Measurements from ENCODE around the gene TUT4.

Gene TUT4

GRCh38 chr1:52569449-52570210 lies 16.7 kb upstream of the TUT4 start:
- DNase-seq = no peak

GRCh38 chr1:52567943-52568342 lies 15.1 kb upstream of the TUT4 start:
- DNase-seq = no peak

- DNase-seq = no peak
Observed at GRCh38 chr1:52562766-52563165, 9.9 kb upstream of the TUT4 start.

- no peak for DNase-seq
Observed at GRCh38 chr1:52559875-52560274, 7.0 kb upstream of the TUT4 start.

DNA sequence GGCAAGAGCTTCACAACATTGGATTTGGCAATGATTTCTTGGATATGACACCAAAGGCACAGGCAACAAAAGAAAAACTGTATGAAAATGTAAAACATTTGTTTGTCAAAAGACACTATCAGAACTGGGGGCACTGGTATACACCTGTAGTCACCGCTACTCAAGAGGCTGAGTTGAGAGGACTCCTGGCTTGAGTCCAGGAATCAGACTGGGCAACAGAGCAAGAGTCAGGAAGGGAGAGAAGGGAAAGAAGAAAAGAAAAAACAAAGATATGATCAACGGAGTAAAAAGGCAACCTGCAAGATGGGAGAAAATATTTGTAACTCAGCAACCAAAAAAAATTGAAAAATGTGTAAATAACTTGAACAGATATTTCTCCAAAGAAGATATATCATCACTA lies 6.0 kb upstream of the TUT4 start:
- DNase-seq = no peak

GRCh38 chr1:52556641-52557360 lies 3.9 kb upstream of the TUT4 start:
- DNase-seq = no peak

GRCh38 chr1:52554756-52555155 lies 1.9 kb upstream of the TUT4 start:
- no peak for DNase-seq

DNA sequence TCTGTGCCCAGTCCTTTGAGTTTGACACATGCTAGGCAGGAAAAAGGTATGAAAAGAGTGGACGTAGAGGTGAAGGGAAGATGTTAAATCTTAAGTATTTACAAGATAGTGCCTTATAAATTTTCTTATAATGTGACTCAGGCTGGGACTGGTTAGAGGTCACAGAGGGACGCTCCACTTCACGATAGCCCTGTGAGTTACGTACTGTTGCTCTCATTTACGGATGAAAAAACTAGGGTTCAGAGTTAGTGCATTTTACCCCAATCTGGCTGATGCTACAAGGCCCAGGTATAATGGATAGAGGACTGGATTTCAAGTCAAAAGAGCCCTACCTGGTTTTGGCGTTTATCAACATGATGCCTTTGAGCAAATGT lies 1.4 kb upstream of the TUT4 start:
- DNase-seq = no peak

DNA sequence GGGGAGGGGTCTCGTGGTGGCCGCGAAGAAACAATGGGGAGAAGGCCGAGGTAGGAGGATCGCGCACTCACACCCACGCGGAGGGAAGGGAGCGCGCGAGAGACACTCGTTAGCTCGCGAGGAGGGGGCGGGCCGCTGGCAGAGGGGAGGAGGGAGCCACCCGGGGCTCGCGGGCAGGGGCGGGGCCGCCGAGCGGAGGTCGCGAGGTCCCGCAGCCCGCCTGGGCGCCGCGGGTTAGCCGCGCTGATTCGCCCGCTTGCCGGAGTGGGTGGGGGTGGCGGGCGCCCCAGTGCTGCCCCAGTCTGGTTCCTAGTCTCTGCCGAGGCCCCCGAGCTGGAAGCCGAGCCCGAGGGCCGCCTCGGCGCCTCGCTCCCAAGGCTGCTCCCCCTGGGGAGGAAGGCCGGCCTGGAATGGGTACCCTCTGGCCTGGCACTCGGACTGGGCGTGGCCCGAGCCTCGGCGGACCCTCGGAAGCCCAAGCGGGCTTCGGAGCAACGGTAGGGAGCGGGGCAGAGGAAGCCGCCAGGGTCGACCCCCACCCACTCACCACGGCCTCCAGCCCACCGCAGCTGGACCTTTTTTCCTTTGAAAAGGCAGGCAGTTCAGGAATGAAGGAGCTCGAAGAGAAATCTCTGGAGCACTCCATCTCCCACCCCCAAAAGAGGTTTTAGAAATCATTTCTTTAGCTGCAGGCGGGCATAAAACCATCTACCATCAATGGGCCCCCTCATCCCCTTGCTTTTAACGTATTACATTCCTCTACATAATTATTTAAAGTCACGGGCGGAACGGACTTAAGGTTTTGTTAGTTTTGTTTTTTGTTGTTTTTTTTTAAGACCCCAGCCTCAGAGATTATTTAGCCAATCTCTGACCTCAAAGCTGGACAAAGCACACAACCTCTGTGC lies 722 bp upstream of the TUT4 start:
- DNase-seq = peak; percentile 89 to 92

DNA sequence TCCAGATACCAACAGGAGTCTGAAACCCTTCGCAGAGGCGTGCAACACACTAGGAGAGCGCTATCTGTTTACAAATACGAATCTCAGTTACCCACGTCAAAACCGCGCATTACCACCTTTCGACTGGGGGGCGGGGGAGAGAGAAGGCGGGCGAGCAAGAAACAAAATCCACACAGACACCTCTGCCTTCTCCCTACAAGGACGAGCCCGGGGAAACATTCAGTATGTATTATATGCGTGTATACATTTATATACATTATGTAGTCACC lies 722 bp downstream of the TUT4 start:
- peak; percentile 75 to 80 for DNase-seq

GRCh38 chr1:52551507-52552235 lies 1.2 kb downstream of the TUT4 start:
- DNase-seq = peak; percentile 31 to 60

- no peak for DNase-seq
Observed at GRCh38 chr1:52550447-52550846, 2.4 kb downstream of the TUT4 start.

DNA sequence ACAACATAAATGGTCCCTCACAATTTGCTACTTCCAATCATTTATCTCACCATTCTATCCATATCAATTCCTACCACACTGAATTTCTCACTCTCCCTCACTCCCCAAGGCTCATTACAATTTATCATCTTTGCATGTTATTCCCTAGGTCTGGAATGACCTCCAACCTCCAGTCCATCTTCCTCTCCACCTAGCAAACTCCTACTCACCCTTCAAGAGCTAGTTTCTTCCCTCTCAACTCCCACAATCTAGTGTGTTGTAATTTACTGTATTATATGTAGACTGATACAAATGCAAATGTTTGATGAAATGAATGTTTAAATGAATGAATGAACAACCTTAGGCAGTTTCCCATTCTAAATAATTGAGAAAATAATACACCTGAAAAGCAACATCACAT lies 3.6 kb downstream of the TUT4 start:
- DNase-seq = no peak

DNA sequence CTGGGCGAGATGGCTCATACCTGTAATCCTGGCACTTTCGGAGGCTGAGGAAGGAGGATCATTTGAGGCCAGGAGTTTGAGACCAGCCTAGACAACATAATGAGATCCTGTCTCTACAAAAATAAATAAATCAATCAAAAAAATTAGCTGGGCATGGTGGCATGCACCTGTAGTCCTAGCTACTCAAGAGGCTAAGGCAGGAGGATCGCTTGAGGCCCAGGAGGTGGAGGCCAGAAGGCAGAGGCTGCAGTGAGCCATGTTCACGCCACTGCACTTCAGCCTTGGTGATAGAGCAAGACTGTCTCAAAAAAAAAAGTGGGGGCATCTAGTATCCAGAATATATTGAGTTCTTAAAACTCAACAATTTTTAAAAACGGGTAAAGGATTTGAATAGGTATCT lies 6.0 kb downstream of the TUT4 start:
- DNase-seq = no peak

- no peak for DNase-seq
Observed at GRCh38 chr1:52544665-52545525, 8.0 kb downstream of the TUT4 start.

DNA sequence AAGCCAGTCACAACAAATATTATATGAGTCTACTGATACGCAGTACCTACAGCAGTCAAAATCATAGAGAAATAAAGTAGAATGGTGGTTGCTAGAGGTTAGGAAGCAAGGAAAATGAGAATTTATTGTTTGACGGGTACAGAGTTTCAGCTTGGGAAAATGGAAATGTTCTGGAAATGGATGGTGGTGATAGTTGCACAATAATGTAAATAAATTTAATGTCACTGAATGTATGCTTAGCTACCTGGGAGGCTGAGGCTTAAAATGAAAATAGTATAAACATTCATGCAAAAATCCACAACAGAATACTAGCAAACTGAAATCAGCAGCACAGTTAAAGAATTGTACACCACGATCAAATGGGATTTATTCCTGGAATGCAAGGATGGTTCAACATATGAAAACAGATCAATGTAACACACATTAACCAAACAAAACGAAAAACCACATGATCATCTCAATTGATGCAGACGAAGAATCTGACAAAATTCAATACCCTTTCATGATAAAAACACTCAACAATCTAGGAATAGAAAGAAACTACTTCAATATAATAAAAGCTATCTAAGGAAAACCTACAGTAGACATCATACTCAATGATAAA lies 10.7 kb downstream of the TUT4 start:
- DNase-seq = no peak

DNA sequence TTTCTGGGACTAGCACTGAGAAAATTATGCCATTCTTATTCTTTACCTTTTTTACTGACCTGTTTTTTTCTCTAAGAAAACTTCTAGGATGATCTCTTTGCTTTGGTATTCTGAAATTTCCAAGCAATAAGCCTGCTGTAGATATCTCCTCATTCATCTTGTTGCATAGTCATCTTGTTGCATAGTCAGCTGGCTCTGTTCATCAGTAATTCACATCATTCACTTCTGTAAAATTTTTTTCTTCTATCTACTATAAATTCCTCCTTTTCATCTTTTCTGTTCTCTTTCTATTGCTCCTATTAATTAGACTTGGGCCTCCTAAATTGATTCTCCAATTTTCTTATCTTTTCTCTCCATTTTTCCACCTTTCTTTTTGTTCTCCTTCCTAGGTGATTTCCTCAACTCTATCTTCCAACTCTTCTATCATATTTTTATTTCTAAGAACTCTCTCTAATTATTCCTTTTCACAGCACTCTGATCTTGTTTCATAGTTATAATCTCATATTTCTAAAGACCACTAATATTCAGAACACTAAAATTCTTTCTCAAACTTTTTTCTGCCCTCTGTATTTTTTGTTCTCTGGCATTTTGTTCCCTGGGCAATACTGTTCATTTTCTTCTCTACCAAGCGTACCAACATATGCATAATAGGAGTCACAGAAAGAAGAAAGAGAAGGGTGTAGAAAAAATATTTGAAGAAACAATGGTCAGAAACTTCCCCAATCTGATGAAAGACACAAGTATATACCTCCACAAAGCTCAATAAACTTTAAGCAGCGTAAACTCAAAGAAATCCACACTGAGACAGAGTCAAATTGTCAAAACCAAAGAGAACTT lies 17.7 kb downstream of the TUT4 start:
- no peak for DNase-seq

GRCh38 chr1:52533713-52534112 lies 19.2 kb downstream of the TUT4 start:
- no peak for DNase-seq

GRCh38 chr1:52532731-52533327 lies 20.1 kb downstream of the TUT4 start:
- DNase-seq = no peak

DNA sequence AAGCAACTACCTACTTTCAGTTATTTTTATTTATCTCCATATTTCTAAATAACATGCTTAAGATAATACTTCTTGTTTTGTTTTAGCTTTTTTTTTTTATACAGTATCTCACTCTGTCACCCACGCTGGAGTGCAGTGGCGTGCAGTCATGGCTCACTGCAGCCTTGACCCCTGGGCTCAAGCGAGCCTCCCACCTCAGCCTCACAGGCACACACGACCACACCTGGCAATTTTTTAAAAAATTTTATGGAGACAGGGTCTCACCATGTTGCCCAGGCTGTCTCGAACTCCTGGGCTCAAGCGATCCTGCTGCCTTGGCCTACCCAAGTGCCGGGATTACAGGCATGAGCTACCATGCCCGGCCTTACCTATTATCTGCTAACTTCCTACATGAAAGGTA lies 20.6 kb downstream of the TUT4 start:
- no peak for DNase-seq
